Astrocyte (in vitro differentiated cells and primary cell): ENCODE measurements around the gene BMF.

ENCODE experiments used
- CTCF ChIP-seq: IDR thresholded peaks from 2 replicates; pipeline ENCODE4 v1.5.1; 2011; ENCODE audit warnings: low read depth, mild to moderate bottlenecking, inconsistent platforms, low read length, moderate library complexity; ENCODE audit not compliant: insufficient read depth
- EZH2 ChIP-seq: IDR thresholded peaks from 2 replicates; pipeline ENCODE4 v1.6.1; 2012; ENCODE audit warnings: mild to moderate bottlenecking, low read length, inconsistent platforms; ENCODE audit not compliant: insufficient read depth

- TF ChIP-seq CTCF (no peak), EZH2 (no peak)
Observed at GRCh38 chr15:40063563-40064011, 45.1 kb downstream of the BMF start.
